Spleen (tissue), 7 donors: ENCODE measurements around the gene DTNBP1.

ENCODE experiments used
- POLR2A ChIP-seq, 3 donors: fragments of 450-650 bp; IDR thresholded peaks; one replicate each; pipeline ENCODE4 v1.5.1; 2017; ENCODE audit warnings: antibody characterized with exemption in 3 of 3, mild to moderate bottlenecking in 1 of 3
- POLR2AphosphoS5 ChIP-seq, 3 donors: sonication (generic); formaldehyde crosslinking; IDR thresholded peaks; one replicate each; pipeline ENCODE4 v1.5.1; 2017; ENCODE audit warnings: antibody characterized with exemption in 3 of 3
- TF ChIP-seq, protein P1 (sequence below), 11 experiments: fragments of 200-600 bp in 7 of 11; fragments of 450-650 bp in 4 of 11; sonication (generic) in 4 of 11; IDR thresholded peaks in 8 of 11; conservative IDR thresholded peaks in 3 of 11; 1 replicate in 7 of 11; 2 replicates in 4 of 11; pipeline versions ENCODE4 v1.4.0 to v1.8.0; 2016 to 2021; ENCODE audit warnings: antibody characterized with exemption in 11 of 11, inconsistent platforms in 4 of 11, mild to moderate bottlenecking in 1 of 11
- donor health status: DM: no; HTN: no; CAD: no; lungs with moderate emphysema.
- donor health status: DM: no; HTN: no; CAD: no.
- donor health status: DM: no; HTN: no; CAD: no.

DNA sequence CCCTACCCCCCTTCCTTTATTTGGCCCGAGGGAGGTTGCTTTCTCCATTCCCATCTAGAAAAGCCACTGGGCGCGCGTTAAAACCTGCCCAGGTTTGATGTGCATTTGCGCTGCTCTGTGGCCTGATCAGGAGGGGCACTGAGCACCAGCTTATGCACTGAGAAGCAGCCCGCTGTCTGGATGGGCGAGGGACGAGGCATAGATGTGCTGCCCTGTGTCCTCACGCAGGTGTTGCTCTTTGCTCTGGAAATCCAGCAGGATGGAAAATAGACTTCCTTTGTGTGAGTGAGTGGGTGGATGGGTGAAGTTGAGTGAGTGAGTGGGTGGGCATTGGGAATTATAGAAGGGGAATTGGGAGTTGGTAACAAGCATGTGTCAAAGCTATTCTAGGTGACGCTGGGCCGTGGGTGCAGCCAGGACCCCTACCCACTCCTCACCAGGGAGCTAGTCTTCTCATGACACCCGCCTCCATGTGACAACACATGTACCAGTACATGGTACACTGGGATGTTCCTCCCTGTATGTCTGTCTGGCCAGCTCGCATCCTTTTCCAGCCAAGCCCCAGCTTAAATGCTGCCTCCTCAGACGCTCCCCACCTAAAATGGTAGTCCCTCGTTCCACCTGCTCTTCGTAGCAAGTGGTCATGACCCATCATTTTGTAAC lies 162.6 kb downstream of the DTNBP1 start:
- TF ChIP-seq, protein P1, sequence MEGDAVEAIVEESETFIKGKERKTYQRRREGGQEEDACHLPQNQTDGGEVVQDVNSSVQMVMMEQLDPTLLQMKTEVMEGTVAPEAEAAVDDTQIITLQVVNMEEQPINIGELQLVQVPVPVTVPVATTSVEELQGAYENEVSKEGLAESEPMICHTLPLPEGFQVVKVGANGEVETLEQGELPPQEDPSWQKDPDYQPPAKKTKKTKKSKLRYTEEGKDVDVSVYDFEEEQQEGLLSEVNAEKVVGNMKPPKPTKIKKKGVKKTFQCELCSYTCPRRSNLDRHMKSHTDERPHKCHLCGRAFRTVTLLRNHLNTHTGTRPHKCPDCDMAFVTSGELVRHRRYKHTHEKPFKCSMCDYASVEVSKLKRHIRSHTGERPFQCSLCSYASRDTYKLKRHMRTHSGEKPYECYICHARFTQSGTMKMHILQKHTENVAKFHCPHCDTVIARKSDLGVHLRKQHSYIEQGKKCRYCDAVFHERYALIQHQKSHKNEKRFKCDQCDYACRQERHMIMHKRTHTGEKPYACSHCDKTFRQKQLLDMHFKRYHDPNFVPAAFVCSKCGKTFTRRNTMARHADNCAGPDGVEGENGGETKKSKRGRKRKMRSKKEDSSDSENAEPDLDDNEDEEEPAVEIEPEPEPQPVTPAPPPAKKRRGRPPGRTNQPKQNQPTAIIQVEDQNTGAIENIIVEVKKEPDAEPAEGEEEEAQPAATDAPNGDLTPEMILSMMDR (IDR thresholded peaks at IDR 0.05 in 8 of 11, conservative IDR thresholded peaks at IDR 0.05 in 3 of 11), result no peak
- TF ChIP-seq POLR2A (IDR thresholded peaks at IDR 0.05) (no peak), POLR2AphosphoS5 (IDR thresholded peaks at IDR 0.05) (no peak)
